HG03097 (cell line): ENCODE measurements around the gene PON1.
A peak's percentile ranks its signal among the peaks of the same experiment; 100 is the strongest.

ENCODE experiments used
- ATAC-seq: cut with Tn5 transposase; IDR thresholded peaks from one replicate; pipeline ENCODE4 v1.9.1; 2021; ENCODE audit not compliant: unreplicated experiment, low FRiP score

PON1 gene

DNA sequence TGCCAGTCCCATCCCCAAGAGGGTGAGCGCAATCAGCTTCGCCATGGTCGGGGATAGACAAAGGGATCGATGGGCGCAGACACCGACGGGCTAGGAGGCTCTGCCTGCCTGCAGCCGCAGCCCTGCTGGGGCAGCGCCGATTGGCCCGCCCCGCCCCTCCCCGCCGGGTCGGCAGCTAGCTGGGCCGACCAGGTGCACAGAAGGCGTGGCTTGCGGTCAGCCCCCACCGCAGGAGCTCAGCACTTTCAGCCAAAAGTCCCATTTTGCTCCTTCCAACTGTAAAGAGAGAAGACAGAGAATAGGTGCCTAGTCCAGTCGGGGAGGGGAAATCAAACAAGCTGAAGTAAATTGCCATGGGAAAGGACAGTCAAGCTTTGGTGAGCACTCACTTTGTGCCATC lies at the start of gene PON1:
Gene PON1 (minus strand): TSS at position 102 of the 400 bp plus-strand sequence. CDS start 57 bp downstream, at position 45.
- no peak for ATAC-seq

DNA sequence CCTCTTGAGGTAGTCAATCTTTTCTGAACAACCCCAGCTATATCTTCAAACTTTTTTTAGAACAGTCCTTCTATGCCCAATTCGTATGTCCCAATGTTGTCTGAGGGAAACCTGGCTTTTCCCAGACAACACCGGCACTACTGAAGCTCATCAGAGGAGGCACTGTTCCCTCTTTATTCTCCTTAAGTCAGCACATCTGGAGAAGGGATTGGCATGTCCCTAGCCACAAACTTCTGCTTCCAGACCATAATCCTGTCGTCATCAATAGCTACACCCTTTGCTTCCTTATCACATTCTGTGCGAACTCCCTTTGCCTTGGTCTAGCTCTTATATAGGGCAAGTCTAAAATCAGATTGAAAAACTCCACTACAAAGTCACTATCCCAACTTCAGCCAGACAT lies 49.0 kb upstream of the PON1 start:
- ATAC-seq, result no peak

DNA sequence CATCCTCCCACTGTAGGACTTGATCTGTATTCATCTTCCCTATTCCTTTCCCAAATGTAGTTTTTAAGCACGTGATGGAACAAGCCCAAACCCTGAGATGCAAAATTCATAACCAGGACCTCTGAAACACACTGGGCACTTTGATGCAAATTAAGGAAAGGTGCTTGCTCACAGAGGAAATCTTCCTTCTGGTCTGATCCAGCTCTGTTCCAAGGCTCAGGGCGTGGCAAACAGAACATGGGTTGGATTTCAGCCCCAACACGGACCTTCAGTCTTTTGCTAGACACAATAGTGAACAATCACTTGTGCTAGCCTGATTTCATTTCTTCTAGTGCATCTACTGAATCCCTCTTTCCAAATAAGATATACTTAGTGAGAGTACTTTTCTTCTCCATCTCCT lies 43.9 kb upstream of the PON1 start:
- ATAC-seq, result no peak

DNA sequence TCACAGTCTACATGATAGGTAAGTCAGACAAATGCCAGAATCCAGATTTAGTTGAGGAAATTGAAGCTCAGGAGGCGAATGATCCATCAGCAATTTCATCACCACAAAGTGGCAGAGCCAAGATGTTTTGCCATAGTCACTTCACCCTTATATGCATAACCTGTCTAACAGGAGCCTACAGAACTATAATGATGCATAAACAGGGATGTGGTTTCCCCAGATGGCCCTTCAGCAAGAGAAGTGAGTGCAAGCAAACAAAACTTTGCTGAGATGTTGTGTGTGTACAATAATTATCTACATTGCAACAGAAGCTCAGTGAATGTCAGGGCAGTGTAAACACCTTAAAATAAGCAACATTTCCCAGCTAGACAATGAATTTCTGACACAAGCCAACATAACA lies 43.3 kb upstream of the PON1 start:
- no peak for ATAC-seq

GRCh38 chr7:95365151-95365550 lies 40.8 kb upstream of the PON1 start:
- no peak for ATAC-seq

GRCh38 chr7:95357623-95358022 lies 33.3 kb upstream of the PON1 start:
- ATAC-seq, result no peak

GRCh38 chr7:95342642-95343307 lies 18.4 kb upstream of the PON1 start:
- ATAC-seq, result no peak

GRCh38 chr7:95342029-95342428 lies 17.7 kb upstream of the PON1 start:
- no peak for ATAC-seq

GRCh38 chr7:95340491-95340890 lies 16.2 kb upstream of the PON1 start:
- no peak for ATAC-seq

DNA sequence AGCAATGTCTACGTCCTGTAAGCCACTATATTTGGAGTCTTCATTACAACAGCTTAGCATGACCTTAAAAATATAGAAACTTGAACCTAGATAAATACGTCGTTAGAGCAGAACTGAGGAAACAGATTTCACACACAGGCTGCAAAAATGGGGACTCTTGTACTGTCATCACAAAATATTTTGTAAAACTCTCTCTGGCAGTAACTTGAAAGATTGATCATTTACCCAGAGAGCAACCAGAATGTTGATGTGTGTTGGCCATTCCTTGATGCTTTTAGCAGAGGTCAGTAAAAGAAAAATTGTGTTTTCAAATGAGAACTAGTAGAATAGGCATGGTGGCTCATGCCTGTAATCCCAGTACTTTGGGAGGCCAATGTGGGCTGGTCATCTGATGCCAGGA lies 14.5 kb upstream of the PON1 start:
- no peak for ATAC-seq

DNA sequence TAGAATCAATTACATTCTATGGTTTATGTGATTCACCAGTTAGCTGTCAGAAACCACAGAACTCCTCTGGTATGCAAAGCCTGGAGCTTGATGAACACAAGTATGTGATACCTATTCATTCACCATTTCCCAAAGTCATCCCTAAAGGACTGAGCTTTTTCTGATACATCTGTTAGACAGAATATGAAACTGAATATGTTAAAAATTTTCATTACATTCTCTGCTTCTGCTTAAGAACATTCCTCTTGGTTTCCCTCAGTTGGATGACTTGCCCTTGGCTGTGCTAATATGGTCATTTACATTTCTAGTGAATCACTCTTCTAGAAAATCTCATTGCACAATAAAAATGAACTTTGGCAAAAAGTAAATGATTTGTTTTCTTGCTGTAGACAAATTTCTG lies 10.8 kb upstream of the PON1 start:
- no peak for ATAC-seq

DNA sequence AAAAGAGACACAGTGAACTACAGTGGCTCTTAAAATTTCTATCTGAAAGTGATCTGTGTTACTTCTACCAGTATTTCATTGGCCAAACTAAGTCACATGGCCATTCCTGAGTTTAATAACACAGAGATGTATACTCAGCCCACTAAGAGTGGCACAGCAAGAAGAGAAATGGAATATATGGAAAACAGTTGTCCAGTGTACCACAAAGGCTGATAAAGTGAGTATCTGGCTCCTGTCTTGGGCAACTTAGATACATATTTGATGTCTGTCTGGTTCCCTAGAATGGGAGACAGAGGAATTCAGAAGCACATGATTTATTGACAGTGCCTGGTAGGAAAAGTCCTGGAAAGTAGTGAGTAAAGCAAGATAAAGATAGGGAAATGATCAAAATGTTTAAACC lies 10.1 kb upstream of the PON1 start:
- ATAC-seq, result no peak

GRCh38 chr7:95330961-95331337 lies 6.6 kb upstream of the PON1 start:
- peak; percentile 17 for ATAC-seq

- peak; percentile 90 for ATAC-seq
These were observed 6.0 kb upstream of the PON1 start for GRCh38 chr7:95330204-95330960.

DNA sequence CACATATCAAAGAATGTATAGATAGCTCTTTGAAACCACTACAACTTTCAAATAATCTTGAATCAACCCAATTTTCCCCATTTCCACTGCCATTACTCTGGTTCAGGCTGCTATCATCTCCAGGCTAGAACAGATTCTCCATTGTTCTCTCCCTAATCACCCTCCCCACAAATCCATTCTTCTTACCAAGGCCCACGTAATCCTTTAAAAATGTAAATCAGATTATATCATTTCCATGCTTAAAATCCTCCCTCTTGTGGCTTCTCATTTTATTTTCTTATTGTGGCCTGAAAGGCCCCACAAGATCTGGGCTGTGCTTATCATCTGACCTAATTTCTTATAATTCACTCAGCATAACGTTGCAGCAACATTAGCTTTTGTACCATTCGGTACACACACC lies 3.0 kb upstream of the PON1 start:
- ATAC-seq, result no peak

DNA sequence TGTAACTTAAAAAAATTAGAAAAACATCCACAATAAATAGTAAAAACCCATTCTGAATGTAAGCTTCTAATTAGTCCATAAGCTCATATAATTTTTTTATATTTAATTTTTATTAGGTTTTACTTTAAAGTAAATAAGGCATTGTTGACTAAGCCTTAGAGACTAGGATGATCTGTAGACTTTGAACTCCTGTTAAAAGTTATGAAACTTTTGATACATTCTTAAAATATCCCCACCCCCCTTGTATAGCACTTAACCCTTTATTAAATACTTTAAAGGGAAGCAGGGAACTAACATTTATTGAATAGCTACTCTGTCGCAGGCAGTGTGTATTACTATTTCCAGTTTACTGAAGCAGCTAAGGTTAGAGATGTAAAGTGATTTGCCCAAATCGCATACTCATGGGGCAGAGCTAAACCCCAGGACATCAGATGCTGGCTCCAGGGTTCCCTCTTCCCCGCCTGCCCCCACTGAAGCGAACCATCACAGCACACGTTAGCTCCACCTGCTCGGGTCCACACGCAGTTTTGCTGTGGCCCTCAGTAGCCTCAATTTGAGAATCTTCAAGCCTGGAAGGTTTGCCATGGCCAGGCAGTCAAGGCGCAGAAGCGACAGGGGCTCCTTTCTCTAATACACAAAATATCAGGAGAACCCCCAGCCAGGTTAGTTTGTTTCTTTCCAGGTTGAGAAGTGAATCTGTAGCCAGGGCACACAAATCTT lies 762 bp downstream of the PON1 start:
- no peak for ATAC-seq

GRCh38 chr7:95322854-95323253 lies 1.5 kb downstream of the PON1 start:
- ATAC-seq, result no peak

DNA sequence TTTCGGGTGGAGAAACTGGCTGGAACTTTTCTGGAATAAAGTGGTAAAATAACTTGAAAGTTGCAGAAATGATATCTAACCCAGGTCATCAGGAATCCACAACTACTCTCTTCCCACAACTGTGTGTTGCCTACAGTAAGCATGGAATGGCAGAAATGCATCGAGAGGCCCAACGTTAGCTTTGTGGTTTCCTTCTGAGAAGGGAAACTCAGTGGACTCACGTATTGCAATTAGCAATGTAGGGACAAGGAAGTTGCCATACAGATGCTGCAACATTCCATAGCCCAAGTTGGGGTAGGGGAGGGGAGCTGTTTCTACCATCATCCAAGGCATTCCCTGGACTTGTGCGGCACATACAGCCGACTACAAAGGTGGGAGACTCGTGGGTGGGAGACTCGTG lies 1.9 kb downstream of the PON1 start:
- ATAC-seq, result no peak

DNA sequence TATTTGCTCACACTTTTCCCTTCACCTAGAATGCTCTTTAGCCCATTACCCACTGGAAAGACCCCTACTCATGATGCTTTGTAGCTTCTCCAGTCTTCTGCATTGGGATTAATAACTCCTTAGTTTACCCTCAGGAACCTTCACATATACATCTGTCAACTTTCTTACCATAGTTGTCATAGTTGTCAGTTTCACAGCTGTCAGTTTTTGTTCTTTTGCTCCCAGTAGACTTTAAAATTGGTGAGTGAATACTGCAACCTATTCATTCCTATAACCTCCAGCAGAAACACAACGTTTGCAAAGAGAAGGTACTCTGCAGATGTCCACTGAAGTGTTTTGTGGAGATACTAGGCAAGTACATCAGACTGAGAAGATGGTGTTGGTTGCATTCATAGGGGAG lies 2.6 kb downstream of the PON1 start:
- ATAC-seq, result no peak

DNA sequence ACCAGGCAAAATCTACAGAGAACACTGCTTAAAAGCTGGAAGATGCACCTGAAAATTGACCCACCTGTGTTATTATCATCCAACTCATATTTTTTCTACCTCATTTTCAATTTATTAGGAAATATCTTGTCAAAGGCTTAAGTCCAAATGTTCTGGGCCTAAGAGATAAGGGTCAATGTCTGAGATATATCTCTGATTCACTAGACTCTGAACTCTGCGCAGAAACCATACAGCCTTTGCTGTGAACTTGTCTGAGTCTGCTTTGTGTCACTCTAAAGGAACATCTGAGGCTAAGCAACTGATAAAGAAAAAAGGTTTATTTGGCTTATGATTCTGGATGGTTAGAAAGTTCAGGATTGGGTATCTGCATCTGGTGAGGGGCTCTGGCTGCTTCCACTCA lies 3.7 kb downstream of the PON1 start:
- ATAC-seq, result no peak

DNA sequence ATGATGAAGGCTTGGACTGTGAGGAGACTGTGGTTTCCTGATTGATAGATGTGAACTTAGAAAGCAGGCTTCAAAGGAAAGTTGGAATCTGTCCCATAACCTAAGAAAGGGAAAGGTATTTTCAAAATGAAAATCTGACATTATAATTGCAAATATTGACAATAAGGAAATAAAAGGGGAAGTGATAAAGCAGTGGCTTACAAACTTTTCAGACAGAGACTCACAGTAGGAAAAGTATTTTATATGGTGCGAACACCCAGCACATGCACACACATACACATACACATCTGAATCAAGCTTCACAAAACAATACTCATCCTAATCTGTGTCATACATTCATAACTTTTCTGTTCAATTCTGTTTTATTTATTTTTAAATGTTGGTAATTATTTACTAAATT lies 4.8 kb downstream of the PON1 start:
- no peak for ATAC-seq
